Fibroblast of skin of scalp (primary cell): ENCODE measurements around the gene RPL9.
"Not testable (repeated sequence)": the region's sequence is repeated elsewhere in the genome, so short reads cannot be mapped to it uniquely, and the experiment has no call there.

Experiments used
- DNase-seq: peaks from one replicate; pipeline ENCODE4 v3.0.0-alpha.2; 2013

Gene RPL9

GRCh38 chr4:39466747-39467146 lies 8.0 kb upstream of the RPL9 start:
- DNase-seq = no peak

DNA sequence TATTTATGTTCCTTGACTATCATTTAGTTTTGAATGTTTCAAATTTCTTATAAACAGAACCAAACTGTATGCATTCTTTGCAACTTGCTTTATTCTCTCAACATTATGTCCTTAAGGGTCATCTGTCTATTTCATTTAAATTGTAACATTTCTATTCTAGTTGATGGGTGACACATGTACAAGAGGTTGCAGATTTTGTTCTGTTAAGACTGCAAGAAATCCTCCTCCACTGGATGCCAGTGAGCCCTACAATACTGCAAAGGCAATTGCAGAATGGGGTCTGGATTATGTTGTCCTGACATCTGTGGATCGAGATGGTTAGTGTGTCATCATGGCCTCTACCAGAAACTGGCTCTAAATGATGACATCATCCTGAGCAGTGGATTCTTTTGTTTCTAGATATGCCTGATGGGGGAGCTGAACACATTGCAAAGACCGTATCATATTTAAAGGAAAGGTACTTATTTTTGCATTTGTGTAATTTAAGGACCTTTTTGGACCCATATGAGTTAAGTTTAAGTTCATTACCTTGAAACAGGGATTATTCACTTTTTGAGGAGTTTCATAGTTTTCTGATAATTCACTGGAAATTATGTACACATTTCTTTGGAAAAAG lies 6.3 kb upstream of the RPL9 start:
- DNase-seq = peak; percentile 80

DNA sequence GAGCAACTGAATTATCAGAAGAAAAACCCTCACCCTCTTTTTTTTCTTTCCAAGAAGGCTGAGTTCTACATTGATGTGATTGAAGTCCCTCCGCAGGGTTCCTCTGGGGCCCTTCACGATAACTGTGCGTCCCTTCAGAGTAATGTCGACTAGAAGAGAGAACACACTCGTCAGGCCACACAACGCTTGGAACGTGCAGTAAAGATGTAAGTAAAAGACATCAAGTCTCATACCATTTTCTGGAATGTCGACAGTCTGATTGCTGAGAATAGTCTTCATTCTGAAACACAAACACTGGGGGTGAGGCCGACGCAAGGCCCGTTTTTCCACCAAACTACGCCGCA lies 589 bp downstream of the RPL9 start:
- DNase-seq = not testable (repeated sequence)

GRCh38 chr4:39456946-39457763 lies 1.6 kb downstream of the RPL9 start:
- no peak for DNase-seq

GRCh38 chr4:39455486-39455885 lies 3.2 kb downstream of the RPL9 start:
- no peak for DNase-seq

DNA sequence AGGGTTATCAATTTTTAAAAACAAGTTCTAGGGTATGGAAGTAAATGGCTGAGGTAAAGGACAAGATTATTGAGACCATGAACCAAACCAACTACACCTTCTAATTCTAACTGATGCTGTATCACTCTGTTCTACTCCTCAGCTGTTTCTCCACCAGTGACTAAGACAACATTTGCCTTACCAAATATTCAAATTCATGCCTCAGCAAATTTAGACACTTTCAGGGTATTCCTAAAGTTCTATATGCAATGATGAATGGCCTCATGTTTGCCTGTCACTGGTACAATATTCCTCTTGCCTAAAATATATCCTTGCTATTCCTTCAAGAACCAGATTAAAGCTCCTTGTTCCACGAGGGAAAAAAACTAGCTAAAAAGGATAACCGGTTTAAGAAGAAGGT lies 5.0 kb downstream of the RPL9 start:
- no peak for DNase-seq

DNA sequence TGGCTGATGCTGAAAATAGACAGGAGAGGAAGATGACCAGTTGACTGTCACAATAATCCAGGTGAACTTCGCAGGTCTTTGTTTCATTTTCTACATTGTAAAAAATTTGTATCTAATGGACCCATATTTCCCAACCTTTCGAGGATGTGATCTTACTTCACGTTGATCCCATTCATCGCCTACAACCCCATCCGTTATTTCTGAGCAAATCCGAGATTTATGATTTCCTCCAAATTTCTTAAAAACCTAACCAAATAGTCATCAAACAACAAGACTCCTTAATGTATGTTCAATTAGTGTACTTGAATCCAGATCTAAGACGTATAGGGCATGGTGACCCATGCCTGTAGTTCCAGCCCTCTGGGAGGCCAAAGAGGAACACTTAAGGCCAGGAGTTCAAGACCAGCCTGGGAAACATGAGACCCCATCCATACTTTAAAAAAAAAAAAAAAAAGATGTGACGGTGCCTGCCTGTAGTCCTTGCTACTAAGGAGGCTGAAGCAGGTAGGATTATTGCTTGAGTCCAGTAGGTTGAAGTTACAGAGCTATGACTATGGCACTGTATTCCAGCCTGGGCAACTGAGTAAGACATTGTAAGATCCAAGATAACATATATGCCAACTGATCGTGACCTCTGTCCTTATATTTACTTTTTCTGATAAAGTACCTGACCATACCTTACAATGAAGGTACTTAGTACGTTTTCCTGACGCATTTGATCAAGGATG lies 5.7 kb downstream of the RPL9 start:
- DNase-seq = no peak

- DNase-seq = no peak
Measured at GRCh38 chr4:39452153-39452859, 6.4 kb downstream of the RPL9 start.

DNA sequence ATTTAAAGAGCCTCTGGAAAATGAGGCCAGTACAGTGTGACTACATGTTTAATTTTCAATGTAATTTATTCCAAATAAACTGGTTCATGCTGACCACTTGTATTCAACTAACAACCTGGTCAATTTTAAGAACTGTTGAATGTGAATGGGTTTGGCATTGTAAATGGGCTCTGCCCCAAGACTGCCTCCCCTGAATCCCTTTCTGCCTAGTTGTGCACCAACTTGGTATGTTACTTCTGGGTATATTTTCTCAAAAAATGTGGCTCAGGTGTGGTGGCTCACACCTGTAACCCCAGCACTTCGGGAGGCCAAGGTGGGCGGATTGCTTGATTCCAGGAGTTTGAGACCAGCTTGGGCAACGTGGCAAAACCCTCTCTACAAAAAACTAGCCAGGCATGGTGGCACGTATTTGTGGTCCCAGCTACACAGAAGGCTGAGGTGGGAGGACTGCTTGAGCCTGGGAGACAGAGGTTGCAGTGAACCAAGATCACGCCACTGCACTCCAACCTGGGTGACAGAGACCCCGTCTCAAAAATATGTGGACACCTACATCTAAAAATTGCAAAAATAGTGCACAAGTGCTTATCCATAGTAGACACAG lies 7.2 kb downstream of the RPL9 start:
- no peak for DNase-seq

GRCh38 chr4:39450618-39451017 lies 8.1 kb downstream of the RPL9 start:
- DNase-seq = no peak

GRCh38 chr4:39446842-39447573 lies 11.7 kb downstream of the RPL9 start:
- peak; percentile 47 for DNase-seq

GRCh38 chr4:39446483-39446841 lies 12.3 kb downstream of the RPL9 start:
- no peak for DNase-seq

GRCh38 chr4:39442998-39443397 lies 15.7 kb downstream of the RPL9 start:
- DNase-seq = no peak

- DNase-seq = no peak
Measured at GRCh38 chr4:39441593-39441992, 17.1 kb downstream of the RPL9 start.

- DNase-seq = no peak
Measured at GRCh38 chr4:39435659-39436563, 22.8 kb downstream of the RPL9 start.

DNA sequence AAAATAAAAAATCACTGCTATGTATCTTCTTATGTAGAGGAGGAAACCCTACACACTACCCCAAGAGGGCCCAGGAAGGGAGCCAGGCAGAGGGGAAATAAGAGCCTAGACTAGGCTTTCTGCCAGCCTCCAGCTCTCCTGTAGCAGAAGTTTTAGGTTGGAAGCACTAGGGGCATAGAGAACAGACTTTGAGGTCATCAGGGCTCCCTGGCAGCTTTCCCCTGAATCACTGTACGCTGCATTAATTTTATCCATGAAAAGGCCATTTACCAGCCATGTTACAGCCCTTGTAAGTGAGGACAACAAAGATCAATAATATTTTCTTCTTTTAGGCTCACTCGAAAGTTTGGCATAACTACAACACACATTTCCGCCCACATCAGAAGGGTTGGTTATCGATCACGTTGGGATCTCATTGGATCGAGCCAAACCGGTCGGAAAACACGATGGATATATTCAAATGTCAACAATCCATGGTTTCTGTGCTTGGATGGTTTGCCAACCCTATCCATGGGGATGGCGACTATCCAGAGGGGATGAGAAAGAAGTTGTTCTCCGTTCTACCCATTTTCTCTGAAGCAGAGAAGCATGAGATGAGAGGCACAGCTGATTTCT lies 24.7 kb downstream of the RPL9 start:
- DNase-seq = no peak

DNA sequence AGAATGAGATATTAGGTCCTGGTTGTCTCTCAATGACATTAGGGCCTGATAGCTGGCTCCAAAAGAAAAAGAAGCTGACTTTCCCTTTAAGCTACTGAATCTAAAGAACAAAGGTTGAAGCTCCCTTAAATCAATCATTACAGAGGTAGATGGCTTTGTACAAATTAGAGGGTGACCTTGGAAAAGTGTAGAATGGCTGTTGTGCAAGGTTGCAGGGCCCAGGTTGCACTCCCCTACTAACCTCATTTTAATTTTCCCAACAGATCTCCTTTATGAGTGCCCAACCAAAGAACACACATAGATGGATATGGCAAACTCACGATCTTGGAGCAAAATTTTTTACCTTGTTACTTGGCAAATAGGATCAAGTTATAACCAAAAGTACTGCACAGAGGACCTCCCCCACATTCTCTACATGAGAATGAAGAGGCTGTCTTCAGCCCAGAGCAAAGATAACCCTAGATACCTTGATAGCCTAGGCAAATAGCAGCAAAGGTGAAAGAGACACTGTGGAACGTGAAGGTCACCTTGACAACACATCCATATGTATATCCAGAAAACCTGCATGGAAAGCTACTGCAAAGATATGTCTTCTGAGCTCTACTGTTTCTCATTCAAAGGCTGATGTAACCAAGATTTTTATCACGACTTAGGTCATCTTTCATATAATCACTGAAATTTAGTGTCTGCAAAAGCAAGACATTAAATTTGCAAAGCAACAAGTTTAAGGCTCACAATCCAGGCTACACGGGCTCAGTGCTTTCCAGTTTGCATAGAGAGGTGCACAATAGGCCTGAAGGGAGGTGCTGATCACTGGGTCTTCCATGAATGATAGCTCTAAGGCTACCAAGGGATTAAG lies 29.0 kb downstream of the RPL9 start:
- DNase-seq = no peak

DNA sequence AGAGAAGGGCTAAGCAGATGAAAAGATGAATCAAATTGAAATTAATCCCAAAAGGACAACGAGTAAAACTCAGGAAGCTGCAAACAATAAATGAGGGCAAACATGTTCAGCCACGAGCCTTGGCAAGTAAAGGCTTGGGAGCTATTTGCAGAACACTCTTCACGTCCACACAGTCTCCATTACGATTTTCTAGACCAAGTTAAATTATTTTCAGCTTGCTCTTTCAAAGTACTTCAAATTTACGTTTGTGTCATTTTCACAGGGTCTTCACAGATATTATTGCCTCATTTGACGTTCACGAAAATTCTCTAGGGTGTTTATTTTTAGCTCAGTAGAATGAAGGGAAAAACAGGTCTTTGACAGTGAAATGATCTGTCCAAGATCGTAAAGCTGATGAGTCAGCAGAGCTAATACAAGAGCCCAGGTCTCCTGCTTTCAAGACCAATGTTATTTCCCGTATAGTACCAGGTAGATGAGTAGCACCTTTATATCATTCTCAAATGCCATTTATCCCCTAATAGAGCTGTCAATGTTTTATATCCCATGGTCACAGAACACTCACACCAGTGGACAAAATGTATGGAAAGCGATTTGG lies 31.1 kb downstream of the RPL9 start:
- no peak for DNase-seq

GRCh38 chr4:39426728-39427127 lies 32.0 kb downstream of the RPL9 start:
- DNase-seq = no peak
